ENCODE results near the gene SLC39A3. TPM values are rescaled to one million over a fixed set of nuclear protein-coding genes. Genes with fewer than 3 reads are reported as not detected.

SLC39A3 gene
- total RNA-seq, 1 donor from 2014 or later = 42.4 TPM

- DNase-seq (ENCODE audit: low read depth) = no peak
- H3K4me3 ChIP-seq (ENCODE audit: low read depth, low read length) = no peak overlapping the region
- TF ChIP-seq CTCF (conservative IDR thresholded peaks at IDR 0.05; ENCODE audit: low read depth, low read length) = no peak
These were observed 21.5 kb upstream of the SLC39A3 start for GRCh38 chr19:2761309-2761677.

- no peak for DNase-seq (ENCODE audit: low read depth)
- TF ChIP-seq CTCF (conservative IDR thresholded peaks at IDR 0.05; ENCODE audit: low read depth, low read length) = no peak
- no peak overlapping the region for H3K4me3 ChIP-seq (ENCODE audit: low read depth, low read length)
These were observed 20.1 kb upstream of the SLC39A3 start for GRCh38 chr19:2759965-2760364.

- H3K4me3 ChIP-seq (ENCODE audit: low read depth, low read length) = no peak overlapping the region
- DNase-seq (ENCODE audit: low read depth) = no peak
- no peak for TF ChIP-seq CTCF (conservative IDR thresholded peaks at IDR 0.05; ENCODE audit: low read depth, low read length)
These were observed 19.5 kb upstream of the SLC39A3 start for GRCh38 chr19:2759362-2759761.

- DNase-seq (ENCODE audit: low read depth) = no peak
- TF ChIP-seq CTCF (conservative IDR thresholded peaks at IDR 0.05; ENCODE audit: low read depth, low read length) = no peak
- H3K4me3 ChIP-seq (ENCODE audit: low read depth, low read length) = no peak overlapping the region
These were observed 18.9 kb upstream of the SLC39A3 start for GRCh38 chr19:2758601-2759313.

- no peak for TF ChIP-seq CTCF (conservative IDR thresholded peaks at IDR 0.05; ENCODE audit: low read depth, low read length)
- DNase-seq (ENCODE audit: low read depth) = no peak
- no peak overlapping the region for H3K4me3 ChIP-seq (ENCODE audit: low read depth, low read length)
These were observed 17.4 kb upstream of the SLC39A3 start for GRCh38 chr19:2756921-2757881.

- no peak overlapping the region for H3K4me3 ChIP-seq (ENCODE audit: low read depth, low read length)
- DNase-seq (ENCODE audit: low read depth) = no peak
- TF ChIP-seq CTCF (conservative IDR thresholded peaks at IDR 0.05; ENCODE audit: low read depth, low read length) = no peak
These were observed 16.7 kb upstream of the SLC39A3 start for GRCh38 chr19:2756477-2756876.

Measured in epithelial cell of proximal tubule (primary cell).